ENCODE measurements around the gene COL27A1.
"Not testable (repeated sequence)": the region's sequence is repeated elsewhere in the genome, so short reads cannot be mapped to it uniquely, and the experiment has no call there.

COL27A1 gene

DNA sequence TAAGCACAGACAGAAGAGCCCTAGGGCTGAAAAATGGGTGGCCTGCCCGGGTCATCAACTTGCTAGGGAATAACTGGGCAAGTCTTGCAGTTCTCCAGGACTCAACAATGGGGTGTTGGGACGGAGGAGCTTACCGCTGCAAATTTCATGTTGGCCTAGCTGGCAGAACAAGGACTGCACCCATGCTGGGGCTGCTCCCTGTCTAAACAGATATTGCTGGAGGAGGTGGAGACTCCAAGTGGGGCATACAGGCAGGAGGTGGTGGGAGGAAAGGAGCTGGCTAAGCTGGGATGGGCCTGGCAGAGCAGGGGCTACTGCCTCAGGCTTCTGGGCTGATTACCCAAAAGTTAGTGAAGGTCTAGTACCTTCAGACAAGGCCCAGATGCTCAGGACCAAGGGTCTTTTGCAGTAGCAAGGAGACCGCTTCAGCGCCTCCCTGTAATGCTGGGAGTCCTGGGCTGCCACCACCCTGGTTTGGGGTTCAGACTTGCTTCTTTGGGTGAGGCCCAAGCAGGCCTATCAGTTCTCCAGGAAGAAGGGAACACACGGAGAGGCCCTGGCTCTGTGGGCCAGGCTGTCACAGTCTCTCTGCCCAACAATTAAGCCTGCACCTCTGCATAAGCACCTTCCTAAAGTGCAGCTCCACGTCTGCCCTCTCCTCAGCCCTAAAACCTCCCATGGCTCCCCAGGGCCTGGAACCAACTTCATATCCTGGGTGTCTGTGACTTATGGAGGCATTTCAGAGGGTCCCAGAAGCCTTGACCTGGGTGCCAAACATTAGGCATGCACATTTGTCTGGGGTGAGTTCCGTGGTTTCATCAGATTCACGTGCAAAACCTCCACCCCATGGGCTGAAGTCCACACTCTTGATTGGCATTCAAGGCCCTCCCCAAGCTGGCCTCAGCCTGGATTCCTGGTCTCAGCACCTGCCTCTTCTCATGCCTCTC lies 32.0 kb upstream of the COL27A1 start:
- DNase-seq: no peak

DNA sequence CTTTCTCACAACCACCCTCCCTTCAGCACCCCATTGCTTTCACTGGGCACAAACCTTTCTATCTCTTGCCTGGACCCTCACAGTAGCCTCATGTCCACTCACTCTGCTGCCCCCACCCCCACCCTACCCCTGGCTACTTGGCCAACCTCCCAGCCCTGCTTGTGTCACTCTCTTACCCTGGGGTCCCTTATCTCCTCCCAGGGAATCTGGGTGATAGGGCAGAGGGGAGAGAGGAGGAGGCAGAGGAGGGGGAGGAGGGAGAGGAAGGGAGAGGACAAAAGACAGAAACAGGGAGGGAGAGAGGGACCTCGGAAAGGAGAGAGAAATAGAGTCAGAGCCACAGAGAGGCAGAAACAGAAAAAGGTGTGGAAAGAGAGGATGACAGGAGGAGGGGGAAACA lies 31.2 kb upstream of the COL27A1 start:
- DNase-seq: no peak

GRCh38 chr9:114124666-114125475 lies 30.5 kb upstream of the COL27A1 start:
- no peak for DNase-seq

- DNase-seq: no peak
Measured at GRCh38 chr9:114125476-114126013, 29.8 kb upstream of the COL27A1 start.

DNA sequence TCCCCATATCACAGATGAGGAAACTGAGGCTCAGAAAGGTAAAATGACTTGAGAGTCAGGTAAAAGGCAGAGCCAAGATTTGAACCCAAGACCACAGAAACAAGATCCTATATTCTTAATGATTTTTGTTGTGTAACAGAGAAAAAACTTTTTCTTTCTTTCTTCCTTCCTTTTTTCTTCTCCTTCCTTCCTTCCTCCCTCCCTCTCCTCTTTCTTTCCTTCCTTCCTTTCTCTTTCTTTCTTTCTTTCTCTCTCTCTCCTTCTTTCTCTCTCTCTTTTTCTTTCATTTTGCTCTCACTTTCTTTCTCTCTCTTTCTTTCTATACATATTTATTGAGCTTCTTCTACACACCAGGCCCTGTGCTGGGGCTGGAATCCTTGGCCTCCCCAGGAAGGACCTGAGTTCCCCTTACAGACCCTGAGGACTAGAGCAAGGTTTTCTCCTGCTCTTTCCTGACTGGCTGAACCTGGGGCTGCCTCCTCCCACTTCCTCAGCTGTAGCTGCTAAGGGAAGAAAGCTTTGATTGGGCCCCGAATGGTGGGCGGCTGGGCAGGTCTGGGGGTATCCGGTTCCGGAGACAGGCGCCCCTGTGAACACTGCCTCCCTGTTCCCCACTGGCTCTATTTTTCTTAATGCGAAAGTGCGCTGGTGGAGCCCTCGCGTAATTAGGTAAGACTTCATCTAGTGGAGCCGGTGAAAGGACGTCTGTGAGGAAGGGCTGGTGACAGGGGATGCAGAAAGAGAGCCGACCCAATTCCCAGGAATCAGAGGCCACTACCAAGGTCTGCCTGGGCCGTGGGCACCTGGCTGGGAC lies 28.9 kb upstream of the COL27A1 start:
- DNase-seq: no peak

DNA sequence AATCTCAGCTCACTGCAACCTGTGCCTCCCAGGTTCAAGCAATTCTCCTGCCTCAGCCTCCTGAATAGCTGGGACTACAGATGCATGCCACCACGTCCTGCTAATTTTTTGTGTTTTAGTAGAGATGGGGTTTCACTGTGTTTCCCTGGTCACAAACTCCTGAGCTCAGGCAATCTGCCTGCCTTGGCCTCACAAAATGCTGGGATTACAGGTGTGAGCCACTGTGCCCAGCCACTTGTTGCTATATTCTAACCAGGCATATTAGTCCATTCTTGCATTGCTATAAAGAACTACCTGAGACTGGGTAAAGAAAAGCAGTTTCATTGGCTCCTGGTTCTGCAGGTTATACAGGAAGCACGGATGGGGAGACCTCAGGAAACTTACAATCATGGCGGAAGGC lies 26.6 kb upstream of the COL27A1 start:
- DNase-seq: not testable (repeated sequence)

DNA sequence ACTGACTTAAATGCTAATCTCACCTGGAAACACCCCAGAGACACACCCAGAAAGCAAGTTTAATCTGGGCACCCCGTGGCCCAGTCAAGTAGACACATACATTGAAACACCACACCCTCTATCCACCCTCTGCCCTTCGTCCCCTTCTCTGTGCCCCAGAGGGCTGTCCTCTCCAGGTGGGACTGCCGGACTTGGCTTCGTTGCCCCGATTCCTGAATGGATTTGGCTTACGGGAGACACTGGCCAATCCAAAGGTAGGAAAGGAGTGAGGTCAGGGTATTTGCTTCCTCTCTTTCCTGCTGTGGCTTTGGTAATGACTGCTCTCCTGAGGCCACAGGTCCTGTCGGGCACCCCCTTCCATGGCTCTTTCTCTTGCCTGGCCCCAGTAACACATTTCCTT lies 25.2 kb upstream of the COL27A1 start:
- no peak for DNase-seq

DNA sequence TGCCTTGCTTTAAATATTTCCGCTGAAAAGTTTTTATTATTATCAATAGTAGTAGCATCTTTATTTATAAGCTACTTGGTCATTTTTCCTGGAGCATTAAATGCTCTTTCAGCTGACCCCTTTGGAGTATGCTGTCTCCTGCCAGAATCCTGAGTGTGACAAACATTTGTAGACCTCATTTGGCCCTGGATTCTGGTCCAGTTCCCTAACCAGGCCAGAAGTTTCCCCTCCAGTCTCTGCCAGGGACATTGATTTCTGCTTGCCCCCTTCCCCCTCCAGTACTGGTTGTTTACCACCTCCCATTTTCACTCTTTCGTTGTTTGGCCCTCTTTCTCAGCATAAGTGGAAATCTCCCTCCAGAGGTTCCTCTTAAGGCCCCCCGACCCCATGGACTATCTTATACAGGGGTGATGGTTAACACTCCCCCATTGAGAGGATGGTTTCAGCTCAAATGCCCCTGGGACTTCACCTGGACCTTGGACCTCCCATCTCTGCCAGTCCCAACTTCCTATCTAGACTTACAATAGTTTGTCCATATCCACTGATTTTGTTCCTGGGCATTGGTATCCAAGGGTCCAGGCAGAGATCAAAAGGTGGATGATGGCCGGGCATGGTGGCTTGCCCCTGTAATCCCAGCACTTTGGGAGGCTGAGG lies 24.6 kb upstream of the COL27A1 start:
- DNase-seq: no peak

GRCh38 chr9:114131808-114132549 lies 23.4 kb upstream of the COL27A1 start:
- no peak for DNase-seq

DNA sequence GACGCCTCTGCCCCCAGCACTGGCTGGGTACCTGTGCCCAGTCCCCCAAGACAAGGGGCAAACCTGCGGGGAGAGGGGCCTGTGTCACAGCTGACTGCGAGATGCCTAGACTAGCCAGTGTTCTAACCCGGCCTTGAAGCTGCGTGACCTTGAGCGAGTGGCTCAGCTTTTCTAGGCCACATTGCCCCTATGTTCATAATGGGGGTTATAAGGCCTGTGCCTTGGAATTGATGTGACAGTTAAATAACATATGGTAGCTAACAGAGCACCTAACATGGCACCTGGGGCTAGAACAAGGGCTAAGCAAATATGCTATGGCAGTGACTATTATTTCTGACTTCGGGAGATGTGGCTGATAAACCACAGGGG lies 22.8 kb upstream of the COL27A1 start:
- DNase-seq: no peak

DNA sequence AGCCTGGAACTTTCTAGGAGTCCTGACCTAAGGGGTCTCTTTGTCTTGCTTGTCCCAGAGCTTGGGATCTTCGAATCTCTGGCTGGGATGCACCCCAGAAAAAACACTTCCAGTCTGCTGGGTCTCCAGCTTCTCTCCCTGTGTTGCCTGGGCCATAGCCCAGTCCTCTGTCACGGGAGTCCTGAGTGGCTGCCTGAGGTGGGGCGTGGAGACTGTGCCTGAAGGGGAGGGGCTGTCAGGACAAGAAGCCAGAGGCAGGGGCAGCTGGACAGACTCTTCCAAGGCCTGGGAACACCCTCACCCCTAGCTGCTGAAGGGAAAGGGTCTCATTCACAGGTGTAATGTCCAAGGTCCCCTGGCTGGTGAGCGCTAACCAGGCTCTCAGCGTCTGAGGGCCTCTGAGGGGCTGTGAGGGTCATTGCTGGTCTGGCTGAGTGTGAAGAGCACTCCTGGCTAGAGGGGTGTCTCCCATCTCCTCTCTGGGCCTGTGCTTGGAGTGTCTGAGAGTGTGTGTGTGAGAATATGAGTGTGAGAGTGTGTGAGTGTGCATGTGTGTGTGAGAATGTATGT lies 20.4 kb upstream of the COL27A1 start:
- no peak for DNase-seq

DNA sequence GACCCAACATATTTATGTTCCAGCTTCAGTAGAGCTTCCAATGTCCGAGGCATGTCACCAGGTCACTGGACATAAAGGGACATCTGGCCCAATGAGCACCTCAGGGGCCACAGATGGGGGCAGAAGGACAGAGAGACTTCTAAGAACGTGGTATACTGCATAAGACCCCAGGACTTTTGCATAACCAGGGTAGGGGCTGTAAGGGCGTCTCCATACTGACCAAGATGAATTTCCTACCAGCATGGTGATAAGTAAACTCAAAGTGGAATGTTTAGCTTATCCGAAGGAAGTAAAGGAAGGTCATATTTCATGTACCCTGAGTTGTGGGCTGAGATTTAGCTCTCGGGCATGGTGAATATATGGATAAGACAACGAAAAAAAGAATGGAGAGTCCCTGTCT lies 17.5 kb upstream of the COL27A1 start:
- no peak for DNase-seq

GRCh38 chr9:114138552-114138971 lies 16.8 kb upstream of the COL27A1 start:
- DNase-seq: no peak

DNA sequence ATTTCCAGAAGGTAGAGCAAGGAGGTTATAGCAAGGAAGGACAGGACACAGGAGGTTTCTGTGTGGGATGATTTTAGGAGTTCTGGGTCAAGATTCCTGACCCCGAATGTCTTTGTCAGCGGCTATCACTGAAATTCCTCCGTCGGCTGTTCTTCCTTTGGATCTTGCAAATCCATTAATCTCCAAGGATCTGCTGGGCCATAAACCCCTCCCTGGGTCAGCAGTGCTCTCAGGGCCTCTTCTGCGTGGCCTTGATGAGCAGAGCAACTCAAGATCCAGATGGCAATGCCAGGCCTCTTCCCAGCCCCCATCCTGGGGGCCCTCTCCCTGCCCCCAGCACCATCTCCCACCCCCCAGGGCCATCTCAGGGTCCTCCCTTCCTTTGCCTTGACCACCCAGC lies 16.3 kb upstream of the COL27A1 start:
- DNase-seq: no peak

GRCh38 chr9:114140401-114140800 lies 14.9 kb upstream of the COL27A1 start:
- DNase-seq: no peak

DNA sequence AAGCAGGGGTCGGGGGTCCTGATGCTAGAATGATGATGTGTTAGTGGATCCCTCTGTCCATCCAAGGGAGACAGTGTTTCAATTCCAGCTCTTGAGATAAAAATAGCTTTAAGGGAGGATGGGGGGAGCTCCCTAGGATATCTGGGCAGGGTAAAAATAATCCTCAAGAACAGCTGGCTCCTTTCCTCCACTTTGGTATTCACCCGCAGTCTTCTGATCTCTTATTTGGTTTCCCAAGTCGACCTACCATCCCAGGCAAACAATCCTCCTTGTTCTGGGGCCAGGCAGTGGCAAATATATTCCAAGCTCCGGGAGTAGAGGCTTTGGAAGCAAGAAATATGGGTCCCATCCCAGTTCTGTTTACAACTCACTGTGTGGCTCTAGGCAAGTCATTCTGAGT lies 14.5 kb upstream of the COL27A1 start:
- no peak for DNase-seq

- no peak for DNase-seq
Measured at GRCh38 chr9:114141553-114142402, 13.6 kb upstream of the COL27A1 start.

- DNase-seq: no peak
Measured at GRCh38 chr9:114143234-114143633, 12.1 kb upstream of the COL27A1 start.

DNA sequence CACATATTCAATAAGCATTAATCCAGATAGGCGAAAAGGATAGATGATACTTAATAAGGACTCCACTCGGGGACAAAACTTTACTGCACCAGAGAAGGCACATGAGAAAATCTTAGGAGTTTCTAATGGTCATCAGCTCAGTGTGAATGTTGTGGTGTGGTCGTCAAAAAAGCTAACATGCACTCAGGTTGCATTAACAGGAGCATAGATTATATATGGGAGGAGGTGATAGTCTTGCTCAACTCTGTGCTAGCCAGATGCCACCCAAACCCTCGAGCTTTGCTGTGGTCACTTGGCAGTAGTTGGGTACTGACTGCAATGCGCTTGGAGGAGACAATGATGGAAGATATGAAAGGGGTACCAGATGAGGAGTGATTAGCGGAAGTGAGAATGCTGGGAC lies 8.6 kb upstream of the COL27A1 start:
- no peak for DNase-seq

DNA sequence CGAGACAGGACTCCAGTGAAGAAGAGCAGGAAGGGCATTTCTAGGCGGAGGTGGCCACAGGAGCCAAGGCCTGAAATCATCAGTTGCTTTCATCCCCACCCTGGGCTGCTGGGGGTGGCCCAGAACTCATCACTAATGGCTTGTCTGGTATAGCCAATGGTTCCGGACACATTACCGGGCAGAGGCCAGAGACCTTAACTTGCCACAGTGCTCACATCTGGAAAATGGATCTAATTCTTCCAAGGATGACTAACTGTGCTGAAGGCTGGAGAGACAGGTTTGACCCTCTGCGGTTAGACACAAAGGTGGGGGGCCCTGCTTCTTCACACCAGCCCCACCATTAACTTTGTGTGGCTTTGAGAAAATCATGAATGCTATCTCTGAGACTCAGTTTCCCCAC lies 6.2 kb upstream of the COL27A1 start:
- DNase-seq: no peak
